Stimulated activated CD4-positive, alpha-beta T cell treated with anti-CD3 and anti-CD28 coated beads, Interleukin-2, amount 100 ng/mL, for 48 hours (primary cell): ENCODE measurements around the gene HK1.

Source experiments
- DNase-seq, 2 donors: peaks; one replicate each; pipeline ENCODE4 v3.0.0-alpha.2; 2020

HK1 gene

GRCh38 chr10:69408318-69409175, 130.3 kb downstream of the HK1 start:
- peak; percentile 84 to 90 for DNase-seq

GRCh38 chr10:69409176-69409495, 130.8 kb downstream of the HK1 start:
- DNase-seq: no peak

GRCh38 chr10:69409968-69410367, 131.7 kb downstream of the HK1 start:
- DNase-seq: no peak

GRCh38 chr10:69410487-69410886, 132.2 kb downstream of the HK1 start:
- no peak for DNase-seq

GRCh38 chr10:69411476-69411875, 133.2 kb downstream of the HK1 start:
- DNase-seq: no peak

- DNase-seq: no peak
Observed at GRCh38 chr10:69412232-69412790, 134.0 kb downstream of the HK1 start.

- DNase-seq: no peak
Observed at GRCh38 chr10:69413221-69413865, 135.0 kb downstream of the HK1 start.

GRCh38 chr10:69414036-69415018, 136.0 kb downstream of the HK1 start:
- no peak for DNase-seq

GRCh38 chr10:69415049-69415448, 136.8 kb downstream of the HK1 start:
- DNase-seq: no peak

GRCh38 chr10:69415951-69416350, 137.7 kb downstream of the HK1 start:
- no peak for DNase-seq

GRCh38 chr10:69416695-69417094, 138.4 kb downstream of the HK1 start, which contains the start of gene TACR2:
Gene TACR2, minus strand, starts transcription at chr10:69416918. Its CDS starts 595 bp downstream, at chr10:69416323.
- DNase-seq: no peak

- no peak for DNase-seq
Observed at GRCh38 chr10:69417542-69417941, 139.2 kb downstream of the HK1 start.

GRCh38 chr10:69418052-69418752, 139.9 kb downstream of the HK1 start:
- no peak for DNase-seq

- no peak for DNase-seq
Observed at GRCh38 chr10:69419096-69419743, 140.9 kb downstream of the HK1 start.

- DNase-seq: no peak
Observed at GRCh38 chr10:69419744-69420126, 141.4 kb downstream of the HK1 start.

- DNase-seq: no peak
Observed at GRCh38 chr10:69421611-69422308, 143.5 kb downstream of the HK1 start.

GRCh38 chr10:69422676-69423075, 144.4 kb downstream of the HK1 start:
- no peak for DNase-seq

GRCh38 chr10:69425041-69425440, 146.7 kb downstream of the HK1 start:
- DNase-seq: no peak

GRCh38 chr10:69425511-69426298, 147.4 kb downstream of the HK1 start:
- DNase-seq: no peak

- DNase-seq: no peak
Observed at GRCh38 chr10:69426376-69426727, 148.1 kb downstream of the HK1 start.
